Osteoblast (primary cell): ENCODE data around the gene ZDHHC7. TPM values are rescaled to one million over a fixed set of nuclear protein-coding genes. Genes with fewer than 3 reads are reported as not detected.

Experiments used
- DNase-seq: peaks from one replicate; pipeline ENCODE4 v3.0.0; 2011; ENCODE audit warnings: low spot score, mixed read lengths; ENCODE audit not compliant: insufficient read length; ENCODE audit errors: missing footprints
- H2AFZ ChIP-seq: 2 replicates; pipeline ENCODE4 v1.6.0; 2011; ENCODE audit warnings: mild to moderate bottlenecking, low read length
- H3K27ac ChIP-seq: 2 replicates; pipeline ENCODE4 v1.5.1; 2011; ENCODE audit warnings: mild to moderate bottlenecking, low read depth, low read length, moderate library complexity
- H3K27me3 ChIP-seq: 2 replicates; pipeline ENCODE4 v1.6.0; 2012; ENCODE audit warnings: mild to moderate bottlenecking, control low read depth, inconsistent platforms, low read length, moderate library complexity; ENCODE audit not compliant: insufficient read depth
- H3K36me3 ChIP-seq: 2 replicates; pipeline ENCODE4 v1.5.1; 2011; ENCODE audit warnings: mild to moderate bottlenecking, low read length, control low read depth, moderate library complexity; ENCODE audit not compliant: insufficient read depth
- H3K4me1 ChIP-seq: 2 replicates; pipeline ENCODE4 v1.5.1; 2011; ENCODE audit warnings: mild to moderate bottlenecking, low read length, control low read depth, moderate library complexity; ENCODE audit not compliant: insufficient read depth
- H3K4me2 ChIP-seq: 2 replicates; pipeline ENCODE4 v1.6.0; 2011; ENCODE audit warnings: mild to moderate bottlenecking, low read length; ENCODE audit not compliant: insufficient read depth
- H3K4me3 ChIP-seq: fragments of 200-600 bp; sonication (generic); 3 replicates; pipeline ENCODE4 v1.5.1; 2012; ENCODE audit warnings: mild to moderate bottlenecking, low read length, inconsistent platforms; ENCODE audit not compliant: insufficient read depth
- H3K79me2 ChIP-seq: 2 replicates; pipeline ENCODE4 v1.6.0; 2012; ENCODE audit warnings: mild to moderate bottlenecking, low read length, control low read depth, inconsistent platforms; ENCODE audit not compliant: insufficient read depth
- H3K9me3 ChIP-seq: 2 replicates; pipeline ENCODE4 v1.5.1; 2011; ENCODE audit warnings: low read depth, low read length, control low read depth
- H4K20me1 ChIP-seq: 2 replicates; pipeline ENCODE4 v1.6.0; 2012; ENCODE audit warnings: mild to moderate bottlenecking, low read length, control low read depth; ENCODE audit not compliant: insufficient read depth
- total RNA-seq: library from RNA; depleted of rRNA; stranded (reverse); fragments of >200 nt; gene quantifications from 2 replicates; pipeline ENCODE4 v1.2.3, GENCODE V29; 2012
- TF ChIP-seq, protein P1 (sequence below): IDR thresholded peaks from 2 replicates; pipeline ENCODE4 v1.5.1; 2011; ENCODE audit warnings: mild to moderate bottlenecking, low read depth, low read length, moderate library complexity; ENCODE audit errors: extremely low read depth

Gene ZDHHC7
- total RNA-seq, 1 donor, result 134 TPM

DNA sequence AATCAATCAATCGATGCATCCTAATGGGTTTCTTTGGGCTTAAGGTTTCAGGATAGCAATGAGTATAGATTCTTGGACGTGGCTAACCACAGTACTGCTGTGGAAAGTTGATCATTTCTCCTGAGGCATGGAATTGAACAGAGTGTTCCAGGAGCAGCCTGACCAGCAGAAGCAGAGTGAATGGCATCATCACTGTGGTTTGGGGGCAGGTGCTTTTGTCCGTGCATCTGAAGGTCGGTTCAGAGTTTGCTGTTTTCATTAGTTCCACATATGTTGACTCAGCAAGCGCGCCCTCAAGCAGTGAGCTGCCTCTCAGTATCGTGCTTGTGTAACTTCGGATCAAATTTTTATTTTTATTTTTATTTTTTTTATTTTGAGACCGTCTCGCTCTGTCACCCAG is 41.2 kb upstream of the ZDHHC7 start:
- Histone ChIP-seq H2AFZ (no peak overlapping the region), H3K36me3 (peaks cover under 1% of the 10 kb centered on the region), H3K27me3 (no peaks in the 10 kb centered on the region), H3K9me3 (no peaks in the 10 kb centered on the region), H3K4me3 (no peak overlapping the region), H3K4me1 (peaks cover 31% of the 10 kb centered on the region), H3K79me2 (peaks cover 19% of the 10 kb centered on the region), H3K27ac (no peak overlapping the region), H3K4me2 (no peak overlapping the region), H4K20me1 (peaks cover 18% of the 10 kb centered on the region)
- DNase-seq, result no peak
- TF ChIP-seq, protein P1, sequence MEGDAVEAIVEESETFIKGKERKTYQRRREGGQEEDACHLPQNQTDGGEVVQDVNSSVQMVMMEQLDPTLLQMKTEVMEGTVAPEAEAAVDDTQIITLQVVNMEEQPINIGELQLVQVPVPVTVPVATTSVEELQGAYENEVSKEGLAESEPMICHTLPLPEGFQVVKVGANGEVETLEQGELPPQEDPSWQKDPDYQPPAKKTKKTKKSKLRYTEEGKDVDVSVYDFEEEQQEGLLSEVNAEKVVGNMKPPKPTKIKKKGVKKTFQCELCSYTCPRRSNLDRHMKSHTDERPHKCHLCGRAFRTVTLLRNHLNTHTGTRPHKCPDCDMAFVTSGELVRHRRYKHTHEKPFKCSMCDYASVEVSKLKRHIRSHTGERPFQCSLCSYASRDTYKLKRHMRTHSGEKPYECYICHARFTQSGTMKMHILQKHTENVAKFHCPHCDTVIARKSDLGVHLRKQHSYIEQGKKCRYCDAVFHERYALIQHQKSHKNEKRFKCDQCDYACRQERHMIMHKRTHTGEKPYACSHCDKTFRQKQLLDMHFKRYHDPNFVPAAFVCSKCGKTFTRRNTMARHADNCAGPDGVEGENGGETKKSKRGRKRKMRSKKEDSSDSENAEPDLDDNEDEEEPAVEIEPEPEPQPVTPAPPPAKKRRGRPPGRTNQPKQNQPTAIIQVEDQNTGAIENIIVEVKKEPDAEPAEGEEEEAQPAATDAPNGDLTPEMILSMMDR, result no peak

DNA sequence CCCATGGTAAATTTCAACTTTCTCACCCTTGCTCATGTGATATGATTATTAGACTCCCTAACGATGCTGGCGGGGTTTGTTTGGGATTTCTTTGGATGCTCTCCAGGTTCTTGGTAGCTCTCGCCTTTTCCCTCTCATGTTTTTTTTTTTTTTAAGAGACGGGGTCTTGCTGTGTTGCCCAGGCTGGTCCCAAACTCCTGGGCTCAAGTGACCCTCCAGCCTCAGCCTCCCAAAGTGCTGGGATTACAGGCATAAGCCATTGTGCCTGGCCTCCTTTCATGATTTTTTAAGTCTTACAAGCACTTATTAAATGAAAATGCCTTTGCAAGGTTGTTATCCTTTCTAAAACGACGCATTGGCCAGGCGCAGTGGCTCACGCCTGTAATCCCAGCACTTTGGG is 40.3 kb upstream of the ZDHHC7 start:
- Histone ChIP-seq H3K4me3 (no peak overlapping the region), H3K9me3 (no peaks in the 10 kb centered on the region), H3K36me3 (no peaks in the 10 kb centered on the region), H2AFZ (peak overlapping the region; percentile 53), H3K4me1 (peaks cover 31% of the 10 kb centered on the region), H4K20me1 (peaks cover 12% of the 10 kb centered on the region), H3K27me3 (no peaks in the 10 kb centered on the region), H3K4me2 (peak overlapping the region; percentile 60), H3K27ac (peak overlapping the region; percentile 76), H3K79me2 (peaks cover 14% of the 10 kb centered on the region)
- no peak for DNase-seq
- TF ChIP-seq, protein P1, result no peak

DNA sequence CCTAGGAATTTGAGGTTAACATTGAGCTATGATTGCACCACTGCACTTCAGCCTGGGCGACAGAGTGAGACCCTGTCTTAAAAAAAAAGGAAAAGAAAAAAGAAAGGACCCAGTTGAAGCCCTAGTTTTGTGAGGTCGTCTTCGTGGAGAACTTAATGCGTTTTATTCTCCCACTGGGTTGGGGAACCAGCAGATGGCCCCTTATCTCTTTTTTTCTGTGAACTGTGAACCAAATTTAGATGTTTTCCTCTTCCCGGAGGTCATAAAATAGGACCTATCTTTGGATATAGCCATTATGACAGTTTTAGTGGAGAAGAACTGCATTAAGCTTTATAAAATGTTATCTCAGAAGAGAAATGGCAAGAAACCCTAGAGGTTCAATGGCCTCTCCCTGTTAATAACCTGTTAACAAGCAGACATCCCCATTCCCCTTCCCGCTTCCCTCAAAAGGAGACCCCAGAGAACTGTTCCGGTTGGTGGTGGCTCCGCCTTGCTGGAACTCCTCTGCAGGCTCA is 39.8 kb upstream of the ZDHHC7 start:
- Histone ChIP-seq H3K27ac (peak overlapping the region; percentile 76), H3K79me2 (peaks cover 9% of the 10 kb centered on the region)

DNA sequence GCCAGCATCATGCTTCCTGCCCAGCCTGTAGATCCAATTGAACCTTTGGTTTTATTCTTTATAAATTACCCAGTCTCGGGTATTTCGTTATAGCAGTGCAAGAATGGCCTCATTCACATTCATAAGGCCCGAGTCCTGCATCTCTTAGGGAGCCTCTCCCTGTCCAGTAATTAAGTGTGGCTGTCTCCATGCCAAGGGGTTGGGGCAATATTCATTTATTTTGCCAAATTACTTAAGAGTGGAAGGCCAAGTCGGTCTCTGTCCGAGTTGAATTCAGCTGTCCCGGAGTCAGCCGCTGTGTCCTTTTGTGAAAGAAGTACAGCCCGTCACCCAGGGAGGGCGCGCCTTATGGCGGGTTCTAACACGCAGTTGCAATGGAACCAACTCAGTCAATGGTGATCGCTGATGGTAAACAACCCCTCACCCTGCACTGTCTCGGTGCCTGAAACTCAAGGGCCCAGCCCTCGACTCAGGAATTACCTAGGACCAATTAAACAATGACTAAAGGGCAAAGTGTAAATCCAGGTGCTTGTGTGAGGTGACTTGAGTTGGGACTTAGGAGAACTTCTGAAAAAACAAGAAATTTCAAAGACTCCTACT is 38.5 kb upstream of the ZDHHC7 start:
- H3K27ac ChIP-seq, result no peak overlapping the region
- H3K4me2 ChIP-seq, result no peak overlapping the region
- no peak overlapping the region for H3K4me3 ChIP-seq
- DNase-seq, result no peak
- H3K79me2 ChIP-seq, result peaks cover 9% of the 10 kb centered on the region
- H4K20me1 ChIP-seq, result peaks cover 24% of the 10 kb centered on the region
- no peaks in the 10 kb centered on the region for H3K36me3 ChIP-seq
- peaks cover 15% of the 10 kb centered on the region for H3K4me1 ChIP-seq
- H3K9me3 ChIP-seq, result no peaks in the 10 kb centered on the region
- no peaks in the 10 kb centered on the region for H3K27me3 ChIP-seq
- no peak overlapping the region for H2AFZ ChIP-seq
- TF ChIP-seq, protein P1, result no peak

More for the DNA sequence above, 39.8 kb upstream of the ZDHHC7 start:
- DNase-seq, result no peak
- no peaks in the 10 kb centered on the region for H3K9me3 ChIP-seq
- peak overlapping the region; percentile 60 for H3K4me2 ChIP-seq
- TF ChIP-seq, protein P1, result no peak
- no peaks in the 10 kb centered on the region for H3K27me3 ChIP-seq
- no peaks in the 10 kb centered on the region for H3K36me3 ChIP-seq
- peak overlapping the region; percentile 53 for H2AFZ ChIP-seq
- H3K4me1 ChIP-seq, result peaks cover 28% of the 10 kb centered on the region
- no peak overlapping the region for H3K4me3 ChIP-seq
- peaks cover 18% of the 10 kb centered on the region for H4K20me1 ChIP-seq
